DND-41 (cell line): Measurements from ENCODE around the gene GADD45GIP1.
"Not testable (repeated sequence)": the region's sequence is repeated elsewhere in the genome, so short reads cannot be mapped to it uniquely, and the experiment has no call there.

Experiments used
- ATAC-seq: fragments of 200-7000 bp; cut with Tn5 transposase; 3 replicates; pipeline ENCODE4 v1.9.1; 2021; ENCODE audit warnings: low read depth; ENCODE audit not compliant: insufficient read depth
- DNase-seq: peaks from one replicate; pipeline ENCODE4 v3.0.0-alpha.2; 2020
- H2AFZ ChIP-seq: 2 replicates; pipeline ENCODE4 v1.6.0; 2012; ENCODE audit warnings: low read depth, low read length
- H3K27ac ChIP-seq: 2 replicates; pipeline ENCODE4 v1.5.1; 2012; ENCODE audit warnings: low read length, inconsistent platforms
- H3K27me3 ChIP-seq: fragments of 200-600 bp; sonication (generic); 2 replicates; pipeline ENCODE4 v1.6.0; 2012; ENCODE audit warnings: low read length, mild to moderate bottlenecking, inconsistent platforms; ENCODE audit not compliant: insufficient read depth, poor library complexity
- H3K36me3 ChIP-seq: 2 replicates; pipeline ENCODE4 v1.5.1; 2012; ENCODE audit warnings: low read length, inconsistent platforms; ENCODE audit not compliant: insufficient read depth
- H3K4me1 ChIP-seq: 2 replicates; pipeline ENCODE4 v1.5.1; 2012; ENCODE audit warnings: mild to moderate bottlenecking, low read length; ENCODE audit not compliant: insufficient read depth
- H3K4me2 ChIP-seq: 2 replicates; pipeline ENCODE4 v1.6.0; 2012; ENCODE audit warnings: mild to moderate bottlenecking, moderate library complexity, low read length, inconsistent platforms; ENCODE audit not compliant: insufficient read depth
- H3K4me3 ChIP-seq, 2 experiments: fragments of 200-600 bp in 1 of 2; shearing (Covaris generic) in 1 of 2; 2 replicates each; pipeline ENCODE4 v1.5.1; 2012 to 2016; ENCODE audit warnings: inconsistent platforms in 2 of 2, low read length in 2 of 2, mild to moderate bottlenecking in 2 of 2, low read depth in 1 of 2, moderate library complexity in 1 of 2
- H3K79me2 ChIP-seq: 2 replicates; pipeline ENCODE4 v1.6.0; 2012; ENCODE audit warnings: low read length, inconsistent platforms; ENCODE audit not compliant: insufficient read depth
- H3K9ac ChIP-seq: 2 replicates; pipeline ENCODE4 v1.6.0; 2012; ENCODE audit warnings: low read depth, mild to moderate bottlenecking, inconsistent platforms, low read length, moderate library complexity
- H3K9me3 ChIP-seq: 2 replicates; pipeline ENCODE4 v1.5.1; 2012; ENCODE audit warnings: low read length, moderate library complexity, mild to moderate bottlenecking, inconsistent platforms; ENCODE audit not compliant: insufficient read depth, severe bottlenecking
- H4K20me1 ChIP-seq: 2 replicates; pipeline ENCODE4 v1.6.0; 2012; ENCODE audit warnings: low read length; ENCODE audit not compliant: insufficient read depth
- CTCF ChIP-seq: IDR thresholded peaks from 2 replicates; pipeline ENCODE4 v1.5.1; 2012; ENCODE audit warnings: borderline replicate concordance, low read length, moderate library complexity, mild to moderate bottlenecking; ENCODE audit not compliant: poor library complexity, severe bottlenecking; ENCODE audit errors: extremely low read depth
- EZH2 ChIP-seq: IDR thresholded peaks from 3 replicates; pipeline ENCODE4 v1.6.1; 2012; ENCODE audit warnings: borderline replicate concordance, low read depth, mild to moderate bottlenecking, moderate library complexity, low read length, inconsistent platforms; ENCODE audit not compliant: severe bottlenecking

Gene GADD45GIP1

GRCh38 chr19:12965812-12966135 lies 8.8 kb upstream of the GADD45GIP1 start:
- H3K9ac ChIP-seq = peak overlapping the region; percentile 88
- peak overlapping the region; percentile 100 for H2AFZ ChIP-seq
- peak overlapping the region; percentile 98 for H3K27ac ChIP-seq

GRCh38 chr19:12965017-12965811 lies 8.2 kb upstream of the GADD45GIP1 start:
- H4K20me1 ChIP-seq = no peaks in the 10 kb centered on the region
- no peaks in the 10 kb centered on the region for H3K9me3 ChIP-seq
- H3K4me1 ChIP-seq = peaks cover 16% of the 10 kb centered on the region
- peak overlapping the region; percentile 99 for H3K4me2 ChIP-seq
- TF ChIP-seq EZH2 (no peak), CTCF (peak; percentile 78)
- DNase-seq (peak; percentile 89), ATAC-seq (peak; percentile 94)
- H3K4me3 ChIP-seq = peak overlapping the region; percentile 48 to 83; a peak in 3 of 4 replicates
- H3K27ac ChIP-seq = peak overlapping the region; percentile 98
- no peaks in the 10 kb centered on the region for H3K27me3 ChIP-seq
- H3K9ac ChIP-seq = peak overlapping the region; percentile 88
- H2AFZ ChIP-seq = peak overlapping the region; percentile 100
- no peaks in the 10 kb centered on the region for H3K79me2 ChIP-seq
- no peaks in the 10 kb centered on the region for H3K36me3 ChIP-seq

More at GRCh38 chr19:12965812-12966135, 8.8 kb upstream of the GADD45GIP1 start:
- peaks cover 16% of the 10 kb centered on the region for H3K4me1 ChIP-seq
- H3K36me3 ChIP-seq = no peaks in the 10 kb centered on the region
- H3K4me3 ChIP-seq = peak overlapping the region; percentile 48 to 83; a peak in 3 of 4 replicates
- ATAC-seq (no peak; the same call in 2 of the 3 replicates), DNase-seq (no peak)
- no peaks in the 10 kb centered on the region for H3K9me3 ChIP-seq
- no peaks in the 10 kb centered on the region for H3K79me2 ChIP-seq
- H3K27me3 ChIP-seq = no peaks in the 10 kb centered on the region
- no peak for TF ChIP-seq CTCF
- TF ChIP-seq EZH2 = no peak
- peak overlapping the region; percentile 99 for H3K4me2 ChIP-seq
- no peaks in the 10 kb centered on the region for H4K20me1 ChIP-seq

- H3K36me3 ChIP-seq = peaks cover 19% of the 10 kb centered on the region
- no peaks in the 10 kb centered on the region for H3K27me3 ChIP-seq
- no peak overlapping the region for H3K9ac ChIP-seq
- H3K4me1 ChIP-seq = peaks cover 30% of the 10 kb centered on the region
- no peak overlapping the region for H3K4me2 ChIP-seq
- H3K27ac ChIP-seq = no peak overlapping the region
- no peak for ATAC-seq
- H3K4me3 ChIP-seq = no peak overlapping the region
- DNase-seq = no peak
- H4K20me1 ChIP-seq = peaks cover 9% of the 10 kb centered on the region
- TF ChIP-seq CTCF (no peak), EZH2 (no peak)
- no peaks in the 10 kb centered on the region for H3K9me3 ChIP-seq
- H2AFZ ChIP-seq = no peak overlapping the region
- peaks cover 33% of the 10 kb centered on the region for H3K79me2 ChIP-seq
Observed at GRCh38 chr19:12959481-12959880, 2.5 kb upstream of the GADD45GIP1 start.

- H3K27me3 ChIP-seq, ATAC-seq, DNase-seq, H3K9me3 ChIP-seq: not testable (repeated sequence)
- peaks cover 52% of the 10 kb centered on the region for H3K79me2 ChIP-seq
- H2AFZ ChIP-seq = peak overlapping the region; percentile 98
- peak overlapping the region; percentile 87 for H3K27ac ChIP-seq
- H3K4me1 ChIP-seq = peaks cover 47% of the 10 kb centered on the region
- peaks cover 21% of the 10 kb centered on the region for H4K20me1 ChIP-seq
- peak overlapping the region; percentile 79 to 98 for H3K4me3 ChIP-seq
- H3K9ac ChIP-seq = peak overlapping the region; percentile 92
- H3K36me3 ChIP-seq = peaks cover 39% of the 10 kb centered on the region
- peak overlapping the region; percentile 82 for H3K4me2 ChIP-seq
Observed at GRCh38 chr19:12957389-12957952, 448 bp upstream of the GADD45GIP1 start.
